Measurements from ENCODE around the gene ASPN.

ASPN gene

DNA sequence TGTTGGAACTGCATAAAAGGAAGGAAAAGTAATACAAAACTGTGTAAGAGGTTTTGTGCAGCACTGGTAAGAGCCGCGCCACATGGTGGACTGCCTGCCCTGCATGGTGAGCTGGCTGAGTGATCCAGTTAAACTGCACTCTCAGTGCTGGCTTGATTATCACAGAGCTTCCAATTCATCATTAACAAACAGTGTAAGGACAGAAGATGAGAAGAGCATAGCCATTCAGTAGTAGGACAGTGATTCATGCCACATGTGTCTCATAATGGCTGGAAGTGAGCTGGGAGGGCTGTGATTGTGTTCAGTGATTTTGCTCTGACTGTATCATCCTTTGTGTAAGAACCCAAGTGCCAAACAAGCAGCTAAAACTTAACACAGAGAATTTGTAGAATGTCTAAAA lies 14.1 kb downstream of the ASPN start:
- peak; percentile 87 for DNase-seq (ENCODE audit: low spot score)

DNA sequence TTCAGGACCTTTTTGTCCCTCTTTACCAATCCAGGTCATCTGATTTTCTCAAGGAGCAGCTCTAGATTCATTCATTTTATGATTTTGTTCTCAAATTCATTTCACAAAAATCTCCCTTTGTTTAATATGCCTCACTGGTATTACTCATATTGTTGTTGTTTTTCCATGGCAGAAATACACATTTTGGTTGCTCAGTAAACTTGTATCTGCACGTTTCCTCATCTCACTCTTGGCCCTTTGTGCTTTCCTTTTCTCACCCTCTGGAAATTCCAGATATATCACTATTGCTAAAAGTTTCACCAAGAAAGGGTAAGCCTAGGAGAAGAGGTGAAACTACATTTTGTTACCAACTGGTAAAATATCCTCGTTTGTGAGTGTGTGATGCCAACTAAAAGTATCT lies 14.8 kb downstream of the ASPN start:
- no peak for DNase-seq (ENCODE audit: low spot score)

DNA sequence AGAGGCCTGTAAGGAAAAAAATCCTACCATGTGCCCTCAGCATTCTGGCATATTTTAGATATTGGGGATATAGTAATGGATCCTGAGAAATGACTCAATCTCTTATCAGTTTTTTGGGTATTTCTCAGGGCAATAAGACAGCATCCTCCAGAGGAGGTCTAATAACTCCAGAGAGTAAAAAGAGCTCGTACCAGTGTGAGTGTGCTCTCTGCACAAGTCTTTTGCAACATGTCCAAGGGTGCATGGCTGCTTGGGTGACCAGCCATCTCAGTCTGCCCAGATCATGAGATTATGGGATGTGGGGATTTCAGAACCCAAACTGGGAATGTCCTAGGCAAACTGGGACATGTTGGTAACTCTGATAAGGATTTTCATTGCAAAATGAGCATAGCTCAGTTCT lies 15.3 kb downstream of the ASPN start:
- DNase-seq (ENCODE audit: low spot score) = no peak

DNA sequence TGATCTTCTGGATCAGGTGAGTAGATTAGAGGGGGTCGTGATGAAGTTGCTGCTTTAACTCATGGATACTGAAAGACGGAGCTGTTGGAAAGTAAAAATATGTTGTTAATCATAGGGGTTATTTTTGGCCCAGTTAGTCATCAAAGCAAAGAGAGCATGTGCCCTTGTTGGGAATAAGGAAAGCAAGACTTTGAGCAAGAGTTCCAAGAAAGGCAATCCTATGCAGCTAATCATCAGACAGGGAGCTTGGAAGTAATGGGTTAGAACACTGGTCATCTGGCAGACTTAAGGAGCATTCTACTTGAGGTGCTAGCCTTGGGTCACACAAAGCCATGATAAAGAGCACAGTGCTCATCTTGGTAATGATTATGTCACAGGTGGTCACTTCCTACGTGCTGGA lies 18.3 kb downstream of the ASPN start:
- DNase-seq (ENCODE audit: low spot score) = no peak

DNA sequence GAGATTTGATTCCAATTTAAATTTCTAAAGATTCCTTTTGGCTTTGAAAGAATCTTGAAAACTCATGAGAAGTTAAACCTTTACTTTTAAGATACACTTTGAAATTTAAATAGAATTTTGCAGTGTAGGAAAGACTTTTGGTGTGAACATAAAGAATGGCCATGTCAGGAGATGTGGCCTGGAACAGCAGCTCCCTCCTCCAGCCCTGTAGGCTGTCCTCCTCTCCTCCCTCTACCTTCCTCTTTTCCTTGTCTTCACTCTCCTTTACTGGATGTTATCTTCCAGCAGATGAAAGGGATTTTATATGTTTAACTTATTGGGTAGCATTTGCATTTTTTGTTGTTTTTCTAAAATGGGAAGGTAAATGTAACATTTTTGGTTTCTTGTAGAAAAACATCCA lies 18.9 kb downstream of the ASPN start:
- DNase-seq (ENCODE audit: low spot score) = no peak

DNA sequence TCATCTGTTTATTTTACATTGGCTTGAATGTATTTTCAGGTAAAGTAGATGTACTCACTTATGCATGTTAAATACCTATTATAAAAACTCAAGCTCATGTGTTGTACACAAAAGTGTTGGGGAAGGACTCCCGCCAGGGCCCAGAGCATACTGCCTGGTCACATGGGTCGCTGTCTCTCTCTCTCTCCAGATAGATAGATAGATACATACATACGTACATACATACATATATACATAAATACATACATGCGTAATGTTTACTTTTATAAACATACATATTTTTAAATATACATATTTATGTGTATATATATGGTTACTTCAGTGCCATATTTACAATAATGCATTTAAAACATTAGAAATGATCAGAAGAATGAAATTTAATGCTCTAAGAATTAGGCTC lies 24.7 kb downstream of the ASPN start:
- no peak for DNase-seq (ENCODE audit: low spot score)

DNA sequence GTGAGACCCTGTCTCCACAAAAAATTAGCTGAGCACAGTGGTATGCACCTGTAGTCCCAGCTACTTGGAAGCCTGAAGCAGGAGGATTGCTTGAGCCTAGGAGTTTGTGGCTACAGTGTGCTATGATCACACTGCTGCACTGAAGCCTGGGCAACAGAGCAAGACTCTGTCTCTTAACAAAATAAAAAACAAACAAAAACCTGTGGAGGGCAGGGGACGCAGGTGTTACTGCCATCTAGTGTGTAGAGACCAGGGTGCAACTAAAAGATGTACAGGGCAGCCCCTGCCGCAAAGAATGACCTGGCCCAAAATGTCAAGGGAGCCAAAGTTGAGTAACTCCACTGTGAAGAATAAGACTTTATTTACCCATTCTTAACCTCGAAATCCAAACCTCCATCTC lies 27.1 kb downstream of the ASPN start:
- no peak for DNase-seq (ENCODE audit: low spot score)

DNA sequence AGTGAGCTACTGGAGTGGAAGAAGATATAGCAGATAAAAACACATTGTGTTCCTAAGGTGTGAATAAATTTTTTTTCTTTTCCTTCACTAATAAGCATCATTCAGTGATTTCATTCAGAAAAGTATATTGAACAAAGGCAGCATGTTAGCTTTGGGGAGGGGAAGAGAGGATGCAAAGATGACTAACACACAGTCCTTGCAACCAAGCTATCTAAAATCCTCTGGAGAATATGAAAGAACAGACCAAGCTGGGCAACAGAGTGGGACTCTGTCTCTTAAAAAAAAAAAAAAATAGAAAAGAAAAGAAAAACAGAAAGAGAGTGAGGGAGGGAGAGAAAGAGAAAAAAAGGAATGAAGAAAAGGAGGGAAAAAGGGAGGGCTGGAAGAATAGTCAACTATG lies 35.8 kb downstream of the ASPN start:
- no peak for DNase-seq (ENCODE audit: low spot score)

DNA sequence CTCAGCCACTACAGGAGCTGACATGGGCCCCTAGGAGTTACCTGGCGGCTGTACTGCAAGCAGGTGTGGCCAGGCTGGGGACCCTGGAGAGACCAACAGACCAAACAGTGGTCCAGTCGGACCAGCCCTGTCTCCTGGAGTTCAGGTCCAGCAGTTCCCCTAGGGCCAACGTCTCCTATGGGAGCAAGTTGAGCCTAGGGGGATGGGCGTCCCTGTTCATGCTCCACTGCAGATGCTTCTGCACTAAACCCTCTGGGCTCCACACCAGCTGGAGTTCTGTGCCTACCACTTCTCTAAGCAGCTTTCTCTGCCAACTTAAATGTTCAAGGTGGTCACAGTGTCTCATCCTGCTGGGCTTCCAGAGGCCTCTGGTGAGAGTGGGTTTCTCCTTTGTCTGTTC lies 37.5 kb downstream of the ASPN start:
- DNase-seq (ENCODE audit: low spot score) = no peak

DNA sequence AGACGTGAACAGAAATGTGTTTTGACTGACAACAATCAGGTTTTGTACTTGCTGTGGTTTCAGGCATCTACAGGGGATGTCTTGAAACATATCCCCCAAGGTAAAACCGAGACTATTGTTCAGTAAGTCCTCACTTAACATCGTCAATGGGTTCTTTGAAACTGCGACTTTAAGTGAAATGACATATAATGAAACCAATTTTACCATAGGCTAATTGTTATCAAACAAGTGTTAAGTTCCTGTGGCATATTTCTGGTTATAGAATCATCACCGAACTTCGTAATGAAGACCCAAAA lies 41.6 kb downstream of the ASPN start:
- no peak for DNase-seq (ENCODE audit: low spot score)

DNA sequence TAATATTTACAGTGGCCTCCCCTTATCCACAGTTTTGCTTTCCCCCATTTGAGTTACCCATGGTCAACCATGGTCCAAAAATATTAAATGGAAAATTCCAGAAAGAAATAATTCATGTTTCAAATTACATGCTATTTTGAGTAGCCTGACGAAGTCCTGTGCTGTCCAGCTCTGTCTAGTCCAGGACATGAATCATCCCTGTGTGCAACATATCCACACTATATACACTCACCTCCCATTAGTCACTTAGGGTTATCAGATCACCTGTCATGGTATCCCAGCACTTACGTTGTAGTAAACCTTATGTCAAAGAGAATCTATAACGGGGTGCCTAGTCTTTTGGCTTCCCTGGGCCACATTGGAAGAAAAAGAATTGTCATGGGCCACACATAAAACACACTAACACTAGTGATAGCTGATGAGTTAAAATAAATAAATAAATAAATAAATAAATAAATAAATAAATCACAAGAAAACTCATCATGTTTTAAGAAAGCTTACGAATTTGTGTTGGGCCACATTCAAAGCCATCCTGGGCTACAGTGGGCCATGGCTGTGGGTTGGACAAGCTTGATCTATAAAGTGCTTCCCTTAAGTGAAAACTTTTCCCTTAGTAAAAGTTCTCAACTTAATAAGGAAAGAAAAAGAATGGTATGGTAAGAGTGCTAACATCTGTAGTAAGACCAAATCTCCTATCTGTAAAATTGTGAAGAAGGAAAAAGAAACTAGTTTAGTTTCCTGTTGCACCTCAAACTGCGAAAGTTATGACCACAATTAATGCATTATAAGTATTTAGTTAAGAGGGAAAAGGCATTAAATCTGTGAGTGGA lies 42.2 kb downstream of the ASPN start:
- DNase-seq (ENCODE audit: low spot score) = no peak

DNA sequence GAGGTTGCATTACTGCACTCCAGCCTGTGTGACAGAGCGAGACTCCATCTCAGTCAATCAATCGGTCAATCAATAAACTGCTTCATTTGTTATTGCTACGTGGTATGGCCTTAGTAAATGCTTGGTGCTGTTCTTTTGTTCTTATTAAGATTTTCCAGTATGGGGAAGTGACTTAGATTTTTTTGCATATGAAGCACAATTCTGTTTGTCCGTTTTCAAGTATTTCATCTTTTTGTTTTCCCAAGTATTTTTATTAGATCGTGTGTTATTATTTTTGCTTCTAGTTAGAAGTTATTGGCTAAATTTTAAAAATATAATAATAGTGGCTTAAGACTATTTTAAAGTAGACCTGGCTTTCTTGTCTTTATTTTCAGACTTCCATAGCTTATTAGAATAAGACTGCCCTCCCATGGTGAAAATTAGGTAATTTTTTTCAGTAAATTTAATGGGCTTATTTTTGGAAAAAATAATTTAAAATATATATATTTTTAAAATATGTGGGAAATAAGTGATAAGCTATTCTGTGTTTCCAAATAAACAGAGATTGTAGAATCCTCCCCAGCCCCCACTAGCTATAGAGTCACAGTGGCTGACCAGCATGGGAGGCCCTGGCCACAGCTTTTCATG lies 43.3 kb downstream of the ASPN start:
- DNase-seq (ENCODE audit: low spot score) = peak; percentile 16

DNA sequence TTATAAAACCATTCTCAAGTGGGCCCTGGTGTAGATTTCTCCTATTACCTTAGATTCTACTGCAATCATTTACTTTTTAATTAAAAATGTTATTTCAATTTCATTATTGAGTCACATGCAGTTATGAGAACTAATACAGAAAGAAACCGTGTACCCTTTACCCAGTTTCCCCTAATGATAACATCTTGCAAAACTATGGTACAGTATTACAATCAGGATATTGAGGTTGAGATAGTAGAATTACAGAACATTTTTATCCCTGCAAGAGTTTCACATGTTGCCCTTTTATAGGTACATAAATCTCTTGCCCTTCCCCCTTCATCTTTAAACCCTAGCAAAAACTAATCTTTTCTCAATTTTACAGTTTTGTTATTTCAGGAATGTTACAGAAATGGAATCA lies 47.0 kb downstream of the ASPN start:
- no peak for DNase-seq (ENCODE audit: low spot score)

DNA sequence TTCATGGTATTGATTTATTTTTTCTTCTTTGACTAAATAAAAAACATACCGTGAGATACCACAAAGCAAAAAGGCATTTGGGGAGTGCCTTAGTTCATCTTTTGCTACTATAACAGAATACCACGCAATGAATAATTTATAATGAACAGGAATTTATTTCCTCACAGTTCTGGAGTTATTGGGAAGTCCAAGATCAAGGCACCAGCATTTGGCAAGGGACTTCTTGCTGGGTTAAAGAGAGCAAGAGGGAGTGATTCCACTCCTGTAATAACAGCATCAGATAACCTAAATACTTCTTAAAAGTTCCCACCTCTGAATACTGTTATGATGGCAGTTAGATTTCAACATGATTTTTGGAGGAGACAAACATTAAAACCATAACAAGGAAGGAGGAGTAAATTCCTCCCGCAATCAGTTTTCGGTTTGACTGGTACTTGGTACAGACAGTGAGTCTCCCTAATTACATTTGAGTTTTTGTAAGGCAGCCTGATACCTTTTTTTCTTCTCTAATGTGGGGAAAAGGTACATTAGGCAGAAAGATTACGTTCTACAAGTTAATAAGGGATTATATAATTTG lies 49.2 kb downstream of the ASPN start:
- no peak for DNase-seq (ENCODE audit: low spot score)

DNA sequence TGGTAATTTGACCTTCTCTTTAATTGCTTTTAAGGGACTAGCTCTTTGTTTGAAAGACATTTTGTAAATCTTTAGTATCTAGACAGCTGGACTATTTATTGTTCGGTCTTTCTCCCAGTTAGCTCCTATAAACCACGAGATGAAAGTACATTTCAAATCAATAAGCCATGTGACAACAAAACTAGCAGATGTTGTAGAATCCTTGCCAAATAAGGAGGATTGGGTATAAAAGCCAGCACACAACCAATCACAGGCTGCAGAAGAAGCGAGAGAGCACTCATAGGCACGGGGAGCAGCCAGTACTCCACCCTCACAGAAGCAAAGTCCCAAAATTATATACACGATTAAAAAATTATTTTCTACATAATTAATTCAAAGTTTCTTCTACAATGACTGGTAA lies 50.0 kb downstream of the ASPN start:
- peak; percentile 53 for DNase-seq (ENCODE audit: low spot score)

DNA sequence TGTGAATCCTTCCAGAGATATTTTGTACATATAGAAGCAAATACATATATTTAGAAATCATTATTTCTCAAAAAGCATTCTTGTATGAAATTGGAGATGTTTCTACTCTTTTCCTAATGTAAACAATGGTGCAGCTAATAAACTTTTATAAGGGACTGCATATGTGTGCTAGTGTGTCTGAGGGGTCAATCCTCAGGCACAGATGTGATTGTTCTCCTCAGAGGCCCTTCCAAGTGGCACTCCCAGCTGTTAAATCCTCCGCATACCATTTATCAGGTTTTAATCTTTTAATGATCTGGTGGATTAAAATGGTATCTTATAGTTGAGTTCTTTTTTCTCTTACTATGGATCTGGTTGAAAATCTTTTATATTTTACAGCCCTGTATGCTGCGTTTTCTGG lies 52.5 kb downstream of the ASPN start:
- no peak for DNase-seq (ENCODE audit: low spot score)

DNA sequence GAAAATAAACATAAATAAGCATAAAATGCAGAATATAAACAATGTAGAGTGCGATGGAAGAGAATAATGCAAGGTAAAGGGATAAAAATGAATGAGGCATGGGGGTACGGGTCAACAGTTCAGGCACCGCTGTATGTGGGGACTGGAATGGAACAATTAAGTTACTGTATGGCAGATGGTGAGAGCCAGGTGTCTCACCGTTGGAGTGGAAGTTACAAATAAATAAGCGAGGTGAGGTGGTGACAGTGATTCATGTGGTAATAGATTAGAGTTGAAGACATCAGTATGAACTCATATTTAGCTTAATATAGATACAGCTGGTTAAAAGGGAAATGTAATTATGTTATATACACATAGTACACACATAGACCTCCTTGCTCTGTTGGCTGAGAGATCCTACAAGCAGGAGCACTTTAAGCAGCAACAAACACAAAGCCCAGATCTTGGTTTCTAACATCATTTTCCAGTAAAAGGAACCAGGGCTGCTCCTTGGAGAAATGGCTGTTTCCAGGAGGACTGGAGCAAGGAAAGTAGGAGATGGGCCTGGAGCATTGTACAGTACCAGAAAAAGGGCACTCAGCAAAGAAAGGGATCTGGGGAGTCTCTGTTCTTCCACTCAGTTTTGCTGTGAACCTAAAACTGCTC lies 55.7 kb downstream of the ASPN start:
- no peak for DNase-seq (ENCODE audit: low spot score)

DNA sequence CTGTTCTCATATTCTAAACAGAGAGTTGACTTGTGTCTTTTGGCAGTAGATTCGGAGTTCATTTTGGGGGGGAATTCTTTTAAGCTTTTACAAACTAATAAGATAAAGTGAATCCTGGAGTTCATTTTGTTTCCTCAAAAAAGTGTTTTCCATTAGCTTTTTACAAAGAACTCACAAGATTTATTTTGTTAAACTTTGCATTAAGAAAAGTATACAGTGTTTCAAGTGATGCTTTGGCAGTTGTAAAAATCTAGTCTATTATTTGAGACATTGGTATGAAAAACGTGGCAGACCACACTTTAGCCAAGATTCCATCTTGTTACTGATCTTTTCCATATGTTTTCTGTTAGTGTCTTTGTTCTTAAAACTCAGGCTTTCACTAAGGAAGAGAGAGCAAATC lies 56.8 kb downstream of the ASPN start:
- DNase-seq (ENCODE audit: low spot score) = no peak

DNA sequence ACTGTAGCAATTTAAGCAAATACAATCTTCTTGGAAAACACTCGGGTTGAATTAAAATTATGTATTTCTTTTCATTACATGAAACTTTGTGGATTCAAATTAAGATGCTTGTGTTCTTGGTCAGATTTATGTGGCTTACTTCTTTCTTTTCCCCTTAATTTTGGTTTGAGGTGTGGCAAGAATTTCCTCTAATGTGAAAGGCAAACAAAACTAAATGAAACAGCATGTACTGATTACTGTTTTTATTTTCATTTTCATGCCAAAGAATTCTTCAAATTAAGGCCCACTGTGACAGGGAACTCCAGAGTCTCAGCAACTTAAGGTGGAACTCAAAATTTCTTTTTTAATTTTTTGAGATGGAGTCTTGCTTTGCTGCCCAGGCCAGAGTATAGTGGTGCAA lies 58.0 kb downstream of the ASPN start, which contains the start of gene OMD:
Gene OMD (minus strand): TSS at position 132 of the 400 bp plus-strand sequence. CDS start 6,913 bp downstream, outside the sequence.
- DNase-seq (ENCODE audit: low spot score) = no peak

DNA sequence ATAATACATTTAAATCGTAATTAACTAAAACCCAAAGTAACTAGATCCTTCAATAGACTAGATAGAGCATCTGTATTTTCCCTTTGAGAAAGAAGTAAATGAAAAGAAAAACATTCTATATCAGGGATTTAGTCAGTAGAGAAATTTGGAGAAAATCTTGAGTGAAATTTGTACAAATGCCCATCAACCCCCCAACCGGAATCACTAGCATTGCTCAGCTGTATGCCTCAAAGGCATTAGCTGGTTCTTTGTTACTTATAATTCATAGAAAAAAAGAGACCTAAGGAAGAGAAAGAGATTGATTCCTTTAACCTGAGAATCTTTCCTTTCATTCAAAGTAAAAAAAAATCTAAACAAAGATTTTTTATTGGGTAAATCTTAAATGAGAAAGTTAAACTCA lies 58.7 kb downstream of the ASPN start:
- DNase-seq (ENCODE audit: low spot score) = no peak

DNA sequence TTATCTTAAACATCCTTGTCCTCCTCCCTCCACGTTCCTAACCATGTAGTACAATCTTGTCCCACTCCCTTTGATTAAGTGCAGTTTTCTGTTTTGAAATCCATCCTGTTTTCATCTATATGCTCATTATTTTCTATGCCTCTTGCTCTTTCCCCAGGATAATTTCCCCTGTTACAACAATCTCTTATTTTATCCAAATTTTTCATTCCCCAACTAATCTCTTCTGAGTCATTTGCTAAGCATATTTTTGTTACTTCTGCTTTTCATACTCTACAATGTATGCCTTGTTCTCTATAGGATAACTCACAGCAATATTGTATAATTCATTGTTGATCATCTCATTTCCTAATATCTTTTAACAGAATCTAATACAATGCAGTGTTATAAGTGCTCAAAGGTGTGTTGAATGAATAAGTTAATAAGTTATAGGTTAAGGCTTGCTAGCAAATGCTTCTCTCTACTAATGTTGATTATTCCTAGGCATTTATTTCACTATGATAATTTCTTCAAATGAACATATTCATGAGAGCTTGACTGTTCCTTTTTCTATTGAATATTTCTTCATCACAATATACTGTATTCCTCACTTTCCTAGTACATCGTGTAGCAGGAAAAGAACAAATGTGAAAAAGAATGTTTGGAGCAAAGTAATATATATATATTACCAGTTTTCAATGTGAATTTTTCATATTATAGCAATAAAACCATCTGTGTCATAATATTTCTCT lies 59.5 kb downstream of the ASPN start:
- DNase-seq (ENCODE audit: low spot score) = no peak

DNA sequence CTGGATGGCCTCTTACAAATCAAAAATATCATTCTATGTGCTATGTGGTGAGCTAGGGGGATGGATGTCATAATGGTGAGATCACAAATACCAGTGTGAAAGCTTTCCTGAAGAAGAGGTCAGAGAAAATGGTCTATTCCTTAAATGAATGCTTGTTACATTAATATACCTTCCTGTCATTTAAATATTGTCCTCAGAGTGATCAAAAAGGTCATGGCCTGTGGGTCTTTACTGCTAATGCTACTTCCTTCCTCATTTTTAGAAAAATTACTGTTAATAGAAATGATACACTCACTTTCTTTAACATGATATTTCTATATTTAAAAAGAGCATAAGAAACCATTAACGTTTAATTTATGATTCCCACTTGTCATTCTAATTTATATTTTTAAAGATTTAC lies 67.7 kb downstream of the ASPN start:
- no peak for DNase-seq (ENCODE audit: low spot score)

All from pons (tissue), 1 donor.